ENCODE data around the gene METTL26.
A peak's percentile ranks its signal among the peaks of the same experiment; 100 is the strongest.

METTL26 gene

GRCh38 chr16:636206-637080 is at the start of gene METTL26:
Gene METTL26 (minus strand): TSS chr16:636305. CDS start chr16:636290, 15 bp downstream.
- DNase-seq, result peak; percentile 78

DNA sequence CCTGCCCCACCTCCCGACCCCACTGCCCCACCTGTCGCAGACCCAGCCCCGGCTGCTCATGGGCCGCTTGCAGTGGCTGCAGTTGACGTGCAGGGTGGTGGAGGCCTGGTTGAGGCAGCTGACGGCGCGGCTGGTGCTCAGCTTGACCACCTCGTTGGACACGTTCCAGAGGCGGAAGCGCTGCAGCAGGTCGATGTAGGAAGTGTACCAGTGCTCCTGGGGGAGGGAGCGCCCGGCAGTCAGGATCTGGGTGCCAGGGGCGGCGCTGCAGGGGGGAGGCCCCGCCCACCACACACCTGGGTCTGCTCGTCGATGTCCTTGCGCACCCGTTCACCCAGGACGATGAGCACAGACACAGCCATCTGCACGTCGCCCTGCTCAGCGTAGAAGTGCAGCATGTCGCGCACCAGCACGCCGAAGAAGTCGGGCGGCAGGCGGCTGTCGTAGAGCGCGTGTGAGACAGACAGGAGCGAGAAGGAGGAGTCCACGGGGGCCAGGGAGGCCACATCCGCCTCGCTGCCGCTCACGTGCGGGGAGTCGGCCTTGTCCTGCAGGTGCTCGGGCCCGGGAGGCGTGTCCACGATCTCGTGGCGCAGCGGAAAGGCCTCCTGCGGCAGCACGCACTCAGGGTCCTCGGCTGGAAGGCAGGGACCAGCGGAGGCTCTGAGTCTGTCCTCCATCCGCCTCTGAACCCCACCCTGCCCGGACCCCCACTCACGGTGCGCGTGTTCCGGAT is 49.0 kb upstream of the METTL26 start:
- DNase-seq, result peak; percentile 78

DNA sequence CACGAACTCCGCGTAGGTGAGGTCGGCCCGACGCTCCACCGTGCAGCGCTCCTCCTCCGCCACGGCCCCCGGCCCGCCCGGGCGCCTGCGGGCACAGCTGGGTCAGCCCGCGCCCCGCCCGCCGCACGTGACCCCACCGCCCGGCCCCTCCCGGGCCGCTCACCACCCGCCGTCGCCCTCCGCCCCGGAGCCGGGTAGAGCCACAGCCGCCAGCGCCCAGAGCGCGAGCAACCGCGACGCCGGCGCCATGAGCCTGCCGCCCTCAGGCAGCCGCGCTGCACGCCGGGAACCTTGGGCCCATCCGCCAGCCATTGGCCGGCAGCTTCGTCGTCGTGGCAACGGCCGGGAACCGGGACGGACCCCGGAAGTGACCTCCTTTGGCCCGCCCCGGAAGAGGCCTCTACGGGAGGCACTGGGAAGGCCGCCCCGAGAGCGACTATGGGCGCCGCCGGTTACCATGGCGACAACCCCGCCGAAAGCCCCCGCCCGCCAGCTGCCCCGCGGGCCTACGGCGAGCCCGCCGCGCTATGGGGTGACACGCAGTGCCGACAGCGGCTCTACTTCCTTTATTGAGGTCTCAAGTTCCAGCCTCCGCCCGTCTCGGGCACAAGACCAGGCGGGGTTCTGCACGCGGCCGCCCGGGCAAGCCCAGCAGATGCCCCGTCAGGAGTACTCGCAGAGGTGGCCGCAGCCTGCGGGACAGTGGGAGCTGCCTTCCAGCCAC is 48.1 kb upstream of the METTL26 start, which contains the start of gene JMJD8:
Gene JMJD8, minus strand, starts transcription at position 264 of the 724 bp plus-strand sequence. Its CDS starts 15 bp downstream, at position 249.
- DNase-seq, result peak; percentile 51

GRCh38 chr16:683396-684070 is 47.4 kb upstream of the METTL26 start:
- DNase-seq, result no peak

- no peak for DNase-seq
Measured at GRCh38 chr16:682493-683395, 46.6 kb upstream of the METTL26 start.

DNA sequence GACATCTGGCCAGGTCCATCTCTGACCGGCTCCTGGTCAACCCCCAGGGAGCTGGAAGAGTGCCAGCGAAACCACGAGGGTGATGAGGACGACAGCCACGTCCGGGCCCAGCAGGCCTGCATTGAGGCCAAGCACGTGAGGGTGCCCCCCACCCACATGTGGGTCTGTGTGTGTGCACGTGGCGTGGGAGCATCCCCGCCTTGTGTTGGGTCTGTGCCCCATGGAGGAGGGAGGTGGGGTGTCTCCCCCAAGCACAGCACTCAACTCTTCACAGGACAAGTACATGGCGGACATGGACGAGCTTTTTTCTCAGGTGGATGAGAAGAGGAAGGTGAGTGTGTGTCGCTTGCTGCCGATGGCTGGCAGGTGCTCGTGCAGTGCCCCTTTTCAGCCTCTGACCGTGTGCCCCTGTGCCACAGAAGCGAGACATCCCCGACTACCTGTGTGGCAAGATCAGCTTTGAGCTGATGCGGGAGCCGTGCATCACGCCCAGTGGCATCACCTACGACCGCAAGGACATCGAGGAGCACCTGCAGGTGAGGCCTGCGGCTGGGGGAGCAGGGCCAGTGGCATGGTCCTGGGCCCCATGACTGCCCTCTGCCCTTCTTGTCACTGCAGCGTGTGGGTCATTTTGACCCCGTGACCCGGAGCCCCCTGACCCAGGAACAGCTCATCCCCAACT is 45.8 kb upstream of the METTL26 start:
- DNase-seq, result no peak

DNA sequence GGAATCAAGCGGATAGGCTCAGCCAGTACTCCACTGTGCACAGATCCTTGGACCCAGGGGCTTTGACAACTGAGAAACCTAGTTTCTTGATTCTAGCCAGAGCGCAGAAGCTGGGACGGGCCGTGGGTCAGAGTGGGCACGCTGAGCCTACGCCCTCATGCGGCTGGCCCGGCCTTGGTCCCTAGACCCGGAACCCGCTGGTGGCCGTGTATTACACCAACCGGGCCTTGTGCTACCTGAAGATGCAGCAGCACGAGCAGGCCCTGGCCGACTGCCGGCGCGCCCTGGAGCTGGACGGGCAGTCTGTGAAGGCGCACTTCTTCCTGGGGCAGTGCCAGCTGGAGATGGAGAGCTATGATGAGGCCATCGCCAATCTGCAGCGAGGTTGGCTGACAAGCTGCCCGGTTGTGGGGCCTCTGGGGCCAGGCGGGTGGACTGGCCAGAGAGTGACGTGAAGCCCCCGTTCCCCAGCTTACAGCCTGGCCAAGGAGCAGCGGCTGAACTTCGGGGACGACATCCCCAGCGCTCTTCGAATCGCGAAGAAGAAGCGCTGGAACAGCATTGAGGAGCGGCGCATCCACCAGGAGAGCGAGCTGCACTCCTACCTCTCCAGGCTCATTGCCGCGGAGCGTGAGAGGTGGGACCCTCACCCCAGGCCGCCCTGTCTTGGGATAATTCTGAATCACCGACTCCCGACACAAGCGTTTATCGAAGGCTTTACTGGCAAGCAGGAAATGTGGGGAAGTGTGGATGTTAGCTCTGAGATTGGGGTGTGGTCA is 45.1 kb upstream of the METTL26 start:
- no peak for DNase-seq

DNA sequence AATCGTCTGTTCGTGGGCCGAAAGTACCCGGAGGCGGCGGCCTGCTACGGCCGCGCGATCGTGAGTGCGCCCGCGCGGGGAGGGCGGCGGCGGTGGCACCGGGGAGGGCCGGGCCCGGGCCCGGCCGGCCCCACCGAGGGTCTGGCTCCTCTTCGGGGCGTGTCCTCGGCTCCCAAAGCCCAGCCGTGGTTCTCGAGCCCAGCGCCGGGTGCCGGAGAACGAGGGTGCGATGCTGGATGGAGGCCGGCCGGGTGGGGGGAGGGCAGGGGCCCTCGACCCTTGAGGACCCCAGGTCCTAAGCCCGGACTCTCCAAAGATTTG is 44.5 kb upstream of the METTL26 start:
- DNase-seq, result no peak

DNA sequence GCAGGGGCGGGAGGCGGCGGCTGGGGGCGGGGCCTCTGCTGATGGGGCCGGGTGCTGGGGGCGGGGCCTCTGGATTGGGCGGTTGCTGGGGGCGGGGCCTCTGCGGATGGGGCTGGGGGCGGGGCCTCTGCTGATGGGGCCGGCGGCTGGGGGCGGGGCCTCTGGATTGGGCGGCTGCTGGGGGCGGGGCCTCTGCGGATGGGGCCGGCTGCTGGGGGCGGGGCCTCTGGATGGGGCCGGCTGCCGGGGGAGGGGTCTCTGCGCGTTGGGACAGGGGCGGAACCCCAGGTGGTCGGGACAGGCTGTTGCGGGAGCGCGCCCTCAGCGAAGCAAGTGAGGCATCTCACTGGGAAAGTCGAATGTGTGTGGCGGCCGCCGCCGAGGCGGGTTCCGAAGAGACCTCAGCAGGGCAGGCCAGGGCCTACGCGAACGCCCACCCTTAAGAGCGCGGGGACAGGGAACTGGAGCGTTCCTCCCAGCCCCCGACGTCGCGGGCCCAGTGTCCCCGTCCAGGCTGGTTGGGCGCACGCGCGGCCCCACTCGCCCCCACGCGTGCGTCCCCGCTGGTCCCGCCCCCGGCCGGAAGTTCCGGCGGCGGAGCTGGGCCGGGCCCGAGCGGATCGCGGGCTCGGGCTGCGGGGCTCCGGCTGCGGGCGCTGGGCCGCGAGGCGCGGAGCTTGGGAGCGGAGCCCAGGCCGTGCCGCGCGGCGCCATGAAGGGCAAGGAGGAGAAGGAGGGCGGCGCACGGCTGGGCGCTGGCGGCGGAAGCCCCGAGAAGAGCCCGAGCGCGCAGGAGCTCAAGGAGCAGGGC is 43.9 kb upstream of the METTL26 start, which contains the start of gene STUB1:
Gene STUB1, plus strand, starts transcription at position 597 of the 811 bp plus-strand sequence. Its CDS starts 116 bp downstream, at position 713.
- DNase-seq, result peak; percentile 65

- peak; percentile 26 for DNase-seq
Measured at GRCh38 chr16:678858-679813, 43.0 kb upstream of the METTL26 start.

- no peak for DNase-seq
Measured at GRCh38 chr16:678209-678857, 42.2 kb upstream of the METTL26 start.

DNA sequence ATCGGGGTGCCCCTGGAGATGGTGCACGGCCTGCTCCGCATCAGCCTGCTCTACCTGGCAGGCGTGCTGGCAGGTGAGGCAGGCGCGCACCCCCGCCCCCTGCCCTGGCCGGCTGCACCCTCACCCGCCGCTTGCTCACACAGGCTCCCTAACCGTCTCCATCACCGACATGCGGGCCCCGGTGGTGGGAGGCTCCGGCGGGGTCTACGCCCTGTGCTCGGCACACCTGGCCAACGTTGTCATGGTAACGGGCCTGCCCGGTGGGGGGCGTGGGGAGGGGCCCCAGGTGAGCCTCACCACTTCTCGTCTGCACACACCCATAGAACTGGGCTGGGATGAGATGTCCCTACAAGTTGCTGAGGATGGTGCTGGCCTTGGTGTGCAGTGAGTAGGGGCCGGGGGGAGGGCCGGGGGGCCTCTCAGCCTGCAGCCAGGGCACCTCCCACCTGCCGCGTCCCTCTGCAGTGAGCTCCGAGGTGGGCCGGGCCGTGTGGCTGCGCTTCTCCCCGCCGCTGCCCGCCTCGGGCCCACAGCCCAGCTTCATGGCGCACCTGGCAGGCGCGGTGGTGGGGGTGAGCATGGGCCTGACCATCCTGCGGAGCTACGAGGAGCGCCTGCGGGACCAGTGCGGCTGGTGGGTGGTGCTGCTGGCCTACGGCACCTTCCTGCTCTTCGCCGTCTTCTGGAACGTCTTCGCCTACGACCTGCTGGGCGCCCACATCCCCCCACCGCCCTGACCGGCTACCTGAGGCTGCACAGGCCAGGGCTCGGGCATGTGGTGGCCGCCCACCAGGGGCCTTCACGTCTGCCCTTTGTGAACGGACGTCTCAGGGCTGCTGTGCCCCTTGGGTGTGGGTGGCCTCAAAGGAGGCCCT is 41.4 kb upstream of the METTL26 start:
- DNase-seq, result no peak

DNA sequence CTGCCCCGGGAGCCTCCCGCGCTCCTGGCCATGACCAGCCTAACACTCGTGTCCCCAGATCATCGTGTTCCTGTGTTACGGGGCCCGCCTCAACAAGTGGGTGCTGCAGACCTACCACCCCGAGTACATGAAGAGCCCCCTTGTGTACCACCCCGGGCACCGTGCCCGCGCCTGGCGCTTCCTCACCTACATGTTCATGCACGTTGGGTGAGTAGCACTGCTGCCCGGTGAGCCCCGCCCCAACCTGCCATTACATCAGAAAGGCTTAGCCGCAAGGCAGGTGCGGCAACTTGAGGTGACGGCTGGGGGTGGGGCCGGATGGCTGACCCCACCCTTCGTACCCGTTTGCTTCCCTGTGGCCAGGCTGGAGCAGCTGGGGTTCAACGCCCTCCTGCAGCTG is 40.8 kb upstream of the METTL26 start:
- no peak for DNase-seq

- no peak for DNase-seq
Measured at GRCh38 chr16:676565-676902, 40.4 kb upstream of the METTL26 start.

GRCh38 chr16:675884-676564 is 39.9 kb upstream of the METTL26 start:
- no peak for DNase-seq
